HepG2 (cell line): ENCODE data around the gene USH2A. TPM values are rescaled to one million over a fixed set of nuclear protein-coding genes. Genes with fewer than 3 reads are reported as not detected.
A peak's percentile ranks its signal among the peaks of the same experiment; 100 is the strongest.

Experiments used
- ATAC-seq: fragments of 200-7000 bp; cut with Tn5 transposase; 3 replicates; pipeline ENCODE4 v1.9.1; 2020; ENCODE audit warnings: mild to moderate bottlenecking, moderate library complexity
- BruUV-seq: library from RNA; stranded (reverse); fragments of 400-500 nt; replicated peaks from 2 replicates; lab custom pipeline; 2021; lab: Mats Ljungman, UMichigan
- CTCF ChIA-PET: fragments of 300-600 bp; formaldehyde crosslinking; extraction: SDS; loops from one replicate; lab custom pipeline; 2021; ENCODE audit warnings: low total read pairs, inconsistent platforms, low intra/inter-chr PET ratio; lab: Yijun Ruan, JAX
- POLR2A ChIA-PET: fragments of 350-600 bp; sonication (Branson Sonifier 250); formaldehyde crosslinking; loops from one replicate; lab custom pipeline; 2020; ENCODE audit warnings: antibody characterized with exemption, inconsistent platforms; lab: Yijun Ruan, JAX
- DNase-seq: peaks from one replicate; pipeline ENCODE4 v3.0.0-alpha.2; 2015; ENCODE audit warnings: low spot score
- FAIRE-seq: peaks from 3 replicates; lab custom pipeline; 2011; peaks lifted over from hg19 to GRCh38; lab: Jason Lieb, UNC
- H2AFZ ChIP-seq: one replicate; pipeline ENCODE4 v1.6.1; 2011; ENCODE audit warnings: low read length, inconsistent platforms
- H3K27ac ChIP-seq: fragments of 300-600 bp; 3 replicates; pipeline ENCODE4 v1.8.0; 2011; ENCODE audit warnings: mixed run types, mild to moderate bottlenecking, mixed read lengths, low read length, inconsistent platforms; ENCODE audit not compliant: insufficient read depth; ENCODE audit errors: extremely low read length
- H3K27me3 ChIP-seq, 2 experiments: fragments of 200-600 bp in 1 of 2; 2 replicates in 1 of 2; 3 replicates in 1 of 2; pipeline versions ENCODE4 v1.6.0 to v1.8.0; 2011; ENCODE audit warnings: low read length in 2 of 2, mild to moderate bottlenecking in 2 of 2, moderate library complexity in 2 of 2, inconsistent platforms in 1 of 2; ENCODE audit not compliant: insufficient read depth in 2 of 2, control insufficient read depth in 1 of 2
- H3K36me3 ChIP-seq, 2 experiments: fragments of 200-600 bp in 1 of 2; replicated peaks in 1 of 2; 2 replicates in 1 of 2; 3 replicates in 1 of 2; pipeline versions ENCODE4 v1.5.1 to v1.8.0; 2011; ENCODE audit warnings: low read length in 2 of 2, inconsistent platforms in 1 of 2; ENCODE audit not compliant: insufficient read depth in 2 of 2, control insufficient read depth in 1 of 2
- H3K4me1 ChIP-seq: 2 replicates; pipeline ENCODE4 v1.5.1; 2012; ENCODE audit warnings: low read length, inconsistent platforms; ENCODE audit not compliant: insufficient read depth
- H3K4me2 ChIP-seq: 2 replicates; pipeline ENCODE4 v1.6.0; 2011; ENCODE audit warnings: low read depth, low read length, inconsistent platforms
- H3K4me3 ChIP-seq, 3 experiments: fragments of 200-600 bp in 1 of 3; sonication (generic), shearing (Covaris generic) in 1 of 3; replicated peaks in 1 of 3; 2 replicates each; pipeline ENCODE4 v1.5.1; 2011 to 2016; ENCODE audit warnings: low read length in 3 of 3, inconsistent platforms in 2 of 3, low read depth in 2 of 3, mild to moderate bottlenecking in 2 of 3, control low read depth in 1 of 3, mixed read lengths in 1 of 3; ENCODE audit not compliant: insufficient read depth in 1 of 3
- H3K79me2 ChIP-seq: one replicate; pipeline ENCODE4 v1.6.1; 2011; ENCODE audit warnings: low read length, inconsistent platforms; ENCODE audit not compliant: insufficient read depth
- H3K9ac ChIP-seq: 2 replicates; pipeline ENCODE4 v1.6.0; 2011; ENCODE audit warnings: mild to moderate bottlenecking, low read depth, low read length, inconsistent platforms; ENCODE audit not compliant: insufficient read depth
- H3K9me3 ChIP-seq: 2 replicates; pipeline ENCODE4 v1.5.1; 2012; ENCODE audit warnings: mild to moderate bottlenecking, low read length
- H4K20me1 ChIP-seq: 2 replicates; pipeline ENCODE4 v1.6.0; 2011; ENCODE audit warnings: inconsistent platforms, mild to moderate bottlenecking, low read length, moderate library complexity; ENCODE audit not compliant: insufficient read depth
- ARID4A ChIP-seq: sonication (generic); formaldehyde crosslinking; IDR thresholded peaks from 2 replicates; pipeline ENCODE4 v1.5.0; 2020; ENCODE audit warnings: mild to moderate bottlenecking, missing genetic modification reagents, borderline replicate concordance
- CREB1 ChIP-seq, 2 experiments: fragments of 450-650 bp in 1 of 2; IDR thresholded peaks; 2 replicates each; pipeline ENCODE4 v1.6.1; 2016 to 2017; ENCODE audit warnings: control low read depth in 1 of 2, mild to moderate bottlenecking in 1 of 2, missing compliant biosample characterization in 1 of 2, missing genetic modification characterization in 1 of 2
- GATAD1 ChIP-seq: IDR thresholded peaks from 2 replicates; pipeline ENCODE4 v1.6.1; 2016; ENCODE audit warnings: missing genetic modification reagents, missing compliant biosample characterization
- ZNF639 ChIP-seq: conservative IDR thresholded peaks from 2 replicates; pipeline ENCODE4 v1.6.1; 2018; ENCODE audit warnings: missing genetic modification reagents
- ZNF777 ChIP-seq: sonication (generic); formaldehyde crosslinking; IDR thresholded peaks from 2 replicates; pipeline ENCODE4 v1.4.0; 2020; ENCODE audit warnings: missing genetic modification reagents
- WGBS: methylation state at CpG from one replicate; pipeline ENCODE4 v1.1.6; 2017; ENCODE audit warnings: low lambda C conversion rate; 5-methylcytosine and 5-hydroxymethylcytosine counted together
- in situ Hi-C: cut with HindIII; loops from 2 replicates; pipeline ENCODE4 v1.10.0; 2017; ENCODE audit warnings: low pct_unique_long_range_greater_than_20kb; ENCODE audit not compliant: extremely low pct_ligation_motif_present
- intact Hi-C: fragments of 100-400 bp; cut with micrococcal nuclease; formaldehyde crosslinking; loops from one replicate; pipeline ENCODE4 v1.10.0; 2022; ENCODE audit not compliant: unreplicated experiment
- polyA plus RNA-seq, 8 experiments: library from polyadenylated mRNA; depleted of rRNA in 3 of 8; stranded (reverse) in 7 of 8; unstranded in 1 of 8; fragments of >200 nt; fragmentation: Illumina TruSeq in 4 of 8; extraction: Trizol in 4 of 8; gene quantifications; 2 replicates each; pipeline versions ENCODE4 v1.2.1 to v1.2.3, GENCODE V29; 2011 to 2016; ENCODE audit warnings: low read depth in 4 of 8, missing spikeins in 1 of 8, mixed read lengths in 1 of 8; ENCODE audit not compliant: insufficient read depth in 1 of 8
- total RNA-seq, 5 experiments: library from RNA; depleted of rRNA; stranded (reverse); fragments of >200 nt; fragmentation: Illumina TruSeq; extraction: Trizol; gene quantifications; 2 replicates each; pipeline ENCODE4 v1.2.3, GENCODE V29; 2016; ENCODE audit warnings: low read depth in 1 of 5

USH2A gene
- total and polyA plus RNA-seq, 2 of the 13 experiments (the other 11 are each of a cell fraction or from before 2014, with no cell fraction given), result 0.02 TPM; not detected in 1

GRCh38 chr1:215679231-215679630, 744.0 kb downstream of the USH2A start (continued):
- TF ChIP-seq ARID4A, result no peak
- TF ChIP-seq, all 625 proteins: peak for 0

GRCh38 chr1:215677112-215677511, 746.1 kb downstream of the USH2A start:
- no TSS peak for BruUV-seq
- intact Hi-C loops, result no loop called here
- Histone ChIP-seq H2AFZ (no peak overlapping the region), H3K79me2 (no peaks in the 10 kb centered on the region), H4K20me1 (no peaks in the 10 kb centered on the region), H3K4me3 (no peak overlapping the region), H3K27ac (no peak overlapping the region), H3K9me3 (no peaks in the 10 kb centered on the region), H3K27me3 (no peaks in the 10 kb centered on the region), H3K36me3 (no peaks in the 10 kb centered on the region), H3K4me1 (no peaks in the 10 kb centered on the region), H3K9ac (no peak overlapping the region), H3K4me2 (no peak overlapping the region)
- FAIRE-seq (no peak), DNase-seq (no peak), ATAC-seq (no peak)
- TF ChIP-seq ZNF777 (CRISPR knock-in tag) (no peak), GATAD1 (CRISPR knock-in tag) (no peak), CREB1 (IDR thresholded peaks at IDR 0.05) (0 out of 2 replicates have a peak, but pooled peaks have one; percentile 17), CREB1 (CRISPR knock-in tag; IDR thresholded peaks at IDR 0.05) (no peak), ZNF639 (CRISPR knock-in tag) (no peak)
- in situ Hi-C loops, result no loop called here
- ChIA-PET CTCF (no interaction called here), POLR2A (no interaction called here)
- WGBS, result 40% methylated on average over 4 of the region's 4 CpGs
